ENCODE data around the gene SLCO1A2.

DNA sequence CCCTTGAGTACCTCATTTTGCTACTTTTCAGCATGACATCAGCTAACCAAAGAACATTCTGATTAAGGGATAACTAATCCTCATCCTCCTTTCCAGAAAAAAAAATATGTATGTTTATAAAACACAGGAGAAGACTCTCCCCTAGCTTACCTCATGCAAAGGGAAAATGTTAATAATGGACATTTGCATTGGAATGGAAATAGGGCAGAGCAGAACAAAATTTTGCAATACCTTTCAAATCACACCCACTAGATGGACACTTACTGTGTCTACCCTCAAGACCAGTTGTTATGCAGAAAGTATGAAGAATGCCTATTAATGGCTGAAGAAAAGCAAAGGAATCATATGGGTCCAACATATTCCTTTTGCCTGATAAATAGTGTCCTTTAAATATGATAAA is 8.9 kb upstream of the SLCO1A2 start:
- TF ChIP-seq CTCF (IDR thresholded peaks at IDR 0.05) (no peak), POLR2A (IDR thresholded peaks at IDR 0.05) (no peak)
